Stomach (tissue), 9 donors: Measurements from ENCODE around the gene AR. TPM values are rescaled to one million over a fixed set of nuclear protein-coding genes. Genes with fewer than 3 reads are reported as not detected.

Experiments
- DNase-seq, 2 donors: peaks; one replicate each; pipeline versions ENCODE4 v3.0.0 to v3.0.0-alpha.2; 2013 to 2019
- H3K27ac ChIP-seq, 5 donors: fragments of 200-600 bp in 4 of 5; sonication (generic) in 4 of 5; one replicate each; pipeline ENCODE4 v1.5.1; 2013 to 2019; ENCODE audit warnings: mild to moderate bottlenecking in 1 of 5, moderate library complexity in 1 of 5
- H3K27me3 ChIP-seq, 3 donors: fragments of 200-600 bp; sonication (generic); one replicate each; pipeline ENCODE4 v1.5.1; 2017 to 2019; ENCODE audit warnings: mixed run types in 1 of 3
- H3K36me3 ChIP-seq, 4 donors: fragments of 200-600 bp; sonication (generic); 1 replicate in 3 of 4; 2 replicates in 1 of 4; pipeline ENCODE4 v1.5.1; 2016 to 2019
- H3K4me1 ChIP-seq, 4 donors: fragments of 200-600 bp; sonication (generic); one replicate each; pipeline ENCODE4 v1.5.1; 2016 to 2019
- H3K4me3 ChIP-seq, 4 donors: fragments of 200-600 bp; sonication (generic) in 3 of 4; one replicate each; pipeline ENCODE4 v1.5.1; 2016 to 2019; ENCODE audit warnings: mild to moderate bottlenecking in 1 of 4
- H3K9me3 ChIP-seq, 4 donors: fragments of 200-600 bp; sonication (generic); one replicate each; pipeline ENCODE4 v1.5.1; 2016 to 2019
- CTCF ChIP-seq, 7 experiments: fragments of 450-650 bp in 4 of 7; fragments of 200-600 bp in 3 of 7; sonication (generic) in 3 of 7; IDR thresholded peaks; one replicate each; pipeline ENCODE4 v1.5.1; 2016 to 2019; ENCODE audit warnings: antibody characterized with exemption in 7 of 7, control low read depth in 2 of 7, mild to moderate bottlenecking in 1 of 7
- EP300 ChIP-seq: sonication (generic); formaldehyde crosslinking; IDR thresholded peaks from one replicate; pipeline ENCODE4 v1.6.1; 2017; ENCODE audit warnings: antibody characterized with exemption
- POLR2A ChIP-seq, 4 donors: fragments of 450-650 bp; IDR thresholded peaks; one replicate each; pipeline ENCODE4 v1.6.1; 2016; ENCODE audit warnings: antibody characterized with exemption in 4 of 4, control low read depth in 2 of 4, mild to moderate bottlenecking in 1 of 4, moderate library complexity in 1 of 4
- POLR2AphosphoS5 ChIP-seq, 3 donors: sonication (generic); formaldehyde crosslinking; IDR thresholded peaks; one replicate each; pipeline ENCODE4 v1.6.1; 2016; ENCODE audit warnings: antibody characterized with exemption in 3 of 3
- WGBS, 5 donors: extraction: QIAGEN DNeasy Blood & Tissue Kit in 3 of 5; methylation state at CpG; one replicate each; pipeline versions ENCODE4 v1.1.5 to v1.1.7; 2013 to 2018; 5-methylcytosine and 5-hydroxymethylcytosine counted together
- intact Hi-C: fragments of 100-400 bp; cut with DNase I; formaldehyde crosslinking; loops from one replicate; pipeline ENCODE4 v1.15.1; 2023; ENCODE audit warnings: low total_unique reads
- polyA plus RNA-seq, 3 donors: library from polyadenylated mRNA; stranded (reverse); fragments of 200-250 nt; gene quantifications; one replicate each; pipeline ENCODE4 v1.2.3, GENCODE V29; 2013
- total RNA-seq, 5 donors: library from RNA; depleted of rRNA; stranded (reverse); fragments of >200 nt; gene quantifications; one replicate each; pipeline versions ENCODE4 v1.1.0 to v1.2.3, GENCODE V29; 2014 to 2016
- donor health status: healthy with polysubstance abuse.
- donor health status: Bipolar disorder and iron deficiency.
- donor health status: healthy.

AR gene
- total and polyA plus RNA-seq, 8 donors = 0.50 to 8.8 (median 1.4) TPM

- DNase-seq = no peak
- H3K9me3 ChIP-seq = no peaks in the 10 kb centered on the region
- no peak overlapping the region for H3K27ac ChIP-seq
- intact Hi-C loops = no loop called here
- H3K27me3 ChIP-seq = no peaks in the 10 kb centered on the region
- TF ChIP-seq CTCF (IDR thresholded peaks at IDR 0.05) (no peak), POLR2AphosphoS5 (IDR thresholded peaks at IDR 0.05) (no peak), EP300 (no peak), POLR2A (IDR thresholded peaks at IDR 0.05) (no peak)
- H3K36me3 ChIP-seq = no peaks in the 10 kb centered on the region
- H3K4me1 ChIP-seq = no peaks in the 10 kb centered on the region
- H3K4me3 ChIP-seq = no peak overlapping the region
- WGBS, 5 donors = 75 to 98% (median 93%) methylated on average over 3 of the region's 3 CpGs
Observed at GRCh38 chrX:67599532-67599931, 55.7 kb downstream of the AR start.

- Histone ChIP-seq H3K4me3 (no peak overlapping the region), H3K9me3 (no peaks in the 10 kb centered on the region), H3K27ac (no peak overlapping the region), H3K27me3 (peaks cover 0 to under 1% (median 0%) of the 10 kb centered on the region in 3 donors), H3K4me1 (no peaks in the 10 kb centered on the region), H3K36me3 (no peaks in the 10 kb centered on the region)
- WGBS, 5 donors = 63 to 91% (median 87%) methylated on average over 1 of the region's 1 CpG
- TF ChIP-seq EP300 = no peak
- TF ChIP-seq POLR2AphosphoS5 (IDR thresholded peaks at IDR 0.05) = no peak
- TF ChIP-seq CTCF (IDR thresholded peaks at IDR 0.05) = no peak
- no peak for TF ChIP-seq POLR2A (IDR thresholded peaks at IDR 0.05)
- intact Hi-C loops = no loop called here
- DNase-seq = no peak
Observed at GRCh38 chrX:67601771-67602170, 58.0 kb downstream of the AR start.

GRCh38 chrX:67604979-67605703, 61.3 kb downstream of the AR start:
- no peak for DNase-seq
- Histone ChIP-seq H3K36me3 (no peaks in the 10 kb centered on the region), H3K9me3 (no peaks in the 10 kb centered on the region), H3K27me3 (peaks cover 0 to 4% (median 0%) of the 10 kb centered on the region in 3 donors), H3K4me3 (no peak overlapping the region), H3K4me1 (no peaks in the 10 kb centered on the region), H3K27ac (no peak overlapping the region)
- intact Hi-C loops = no loop called here
- WGBS, 5 donors = 65 to 78% (median 69%) methylated on average over 3 of the region's 3 CpGs
- TF ChIP-seq POLR2A (IDR thresholded peaks at IDR 0.05) (no peak), POLR2AphosphoS5 (IDR thresholded peaks at IDR 0.05) (no peak), EP300 (no peak), CTCF (IDR thresholded peaks at IDR 0.05) (no peak)

GRCh38 chrX:67607466-67607865, 63.6 kb downstream of the AR start:
- no peak for DNase-seq
- Histone ChIP-seq H3K36me3 (no peaks in the 10 kb centered on the region), H3K9me3 (no peaks in the 10 kb centered on the region), H3K4me3 (no peak overlapping the region), H3K27ac (no peak overlapping the region), H3K27me3 (peaks cover 0 to 4% (median 0%) of the 10 kb centered on the region in 3 donors), H3K4me1 (no peaks in the 10 kb centered on the region)
- TF ChIP-seq EP300 = no peak
- no peak for TF ChIP-seq POLR2AphosphoS5 (IDR thresholded peaks at IDR 0.05)
- no peak for TF ChIP-seq POLR2A (IDR thresholded peaks at IDR 0.05)
- intact Hi-C loops = no loop called here
- WGBS, 5 donors = 80 to 94% (median 88%) methylated on average over 1 of the region's 1 CpG

GRCh38 chrX:67610282-67610681, 66.5 kb downstream of the AR start:
- no peak for DNase-seq
- TF ChIP-seq POLR2A (IDR thresholded peaks at IDR 0.05) (no peak), EP300 (no peak), POLR2AphosphoS5 (IDR thresholded peaks at IDR 0.05) (no peak), CTCF (IDR thresholded peaks at IDR 0.05) (no peak)
- WGBS, 5 donors = 0 to 2% (median 0%) methylated on average over 1 of the region's 1 CpG
- no peaks in the 10 kb centered on the region for H3K4me1 ChIP-seq
- H3K4me3 ChIP-seq = no peak overlapping the region
- no peak overlapping the region for H3K27ac ChIP-seq
- intact Hi-C loops = no loop called here
- no peaks in the 10 kb centered on the region for H3K36me3 ChIP-seq
- peaks cover 0 to 4% (median 0%) of the 10 kb centered on the region in 3 donors for H3K27me3 ChIP-seq
- peaks cover 0 to 10% (median 3%) of the 10 kb centered on the region in 4 donors for H3K9me3 ChIP-seq
